CD4-positive, alpha-beta T cell (primary cell): ENCODE data around the gene PCDHA7. TPM values are rescaled to one million over a fixed set of nuclear protein-coding genes. Genes with fewer than 3 reads are reported as not detected.
"Not testable (repeated sequence)": the region's sequence is repeated elsewhere in the genome, so short reads cannot be mapped to it uniquely, and the experiment has no call there.

ENCODE experiments used
- ATAC-seq: fragments of 200-7000 bp; cut with Tn5 transposase; one replicate; pipeline ENCODE4 v1.10.0; 2022; ENCODE audit warnings: mild to moderate bottlenecking; ENCODE audit not compliant: poor library complexity
- CTCF ChIA-PET: fragments of 350-600 bp; sonication (Branson Sonifier 250); formaldehyde crosslinking; loops from one replicate; lab custom pipeline; 2021; ENCODE audit warnings: antibody characterized with exemption, inconsistent platforms; lab: Charles Lee
- POLR2A ChIA-PET: fragments of 350-600 bp; sonication (Branson Sonifier 250); formaldehyde crosslinking; loops from one replicate; lab custom pipeline; 2021; ENCODE audit warnings: antibody characterized with exemption, inconsistent platforms; lab: Charles Lee
- DNase-seq, 14 experiments: peaks; one replicate each; pipeline ENCODE4 v3.0.0-alpha.2; 2013 to 2020; ENCODE audit warnings: mixed read lengths in 2 of 14
- H3K27ac ChIP-seq, 2 donors: one replicate each; pipeline versions ENCODE4 v1.5.1 to v1.7.0; 2013; ENCODE audit warnings: low read length in 2 of 2, low read depth in 1 of 2, mild to moderate bottlenecking in 1 of 2
- H3K27me3 ChIP-seq, 2 experiments: 1 replicate in 1 of 2; 2 replicates in 1 of 2; pipeline versions ENCODE4 v1.6.1 to v1.7.0; 2013; ENCODE audit warnings: low read length in 2 of 2, control low read depth in 1 of 2, mild to moderate bottlenecking in 1 of 2, moderate library complexity in 1 of 2; ENCODE audit not compliant: insufficient read depth in 2 of 2, control insufficient read depth in 1 of 2
- H3K36me3 ChIP-seq: one replicate; pipeline ENCODE4 v1.6.1; 2013; ENCODE audit warnings: low read length, control low read depth; ENCODE audit not compliant: insufficient read depth
- H3K4me1 ChIP-seq: one replicate; pipeline ENCODE4 v1.6.1; 2013; ENCODE audit warnings: low read length, control low read depth; ENCODE audit not compliant: insufficient read depth
- H3K4me3 ChIP-seq: one replicate; pipeline ENCODE4 v1.5.1; 2013; ENCODE audit warnings: mild to moderate bottlenecking, low read length, moderate library complexity
- H3K9me3 ChIP-seq, 2 experiments: 1 replicate in 1 of 2; 2 replicates in 1 of 2; pipeline versions ENCODE4 v1.6.1 to v1.7.0; 2013; ENCODE audit warnings: low read length in 2 of 2, mild to moderate bottlenecking in 2 of 2, control low read depth in 1 of 2, moderate library complexity in 1 of 2; ENCODE audit not compliant: control insufficient read depth in 1 of 2, insufficient read depth in 1 of 2
- H3K27ac Mint-ChIP-seq: one replicate; pipeline ENCODE4 v1.8.0; 2020; ENCODE audit warnings: mixed read lengths
- H3K27me3 Mint-ChIP-seq: one replicate; pipeline ENCODE4 v1.8.0; 2021; ENCODE audit warnings: mixed read lengths
- H3K36me3 Mint-ChIP-seq: one replicate; pipeline ENCODE4 v1.8.0; 2021; ENCODE audit warnings: low read depth, mixed read lengths
- H3K4me1 Mint-ChIP-seq: one replicate; pipeline ENCODE4 v1.8.0; 2021; ENCODE audit warnings: low read depth, mixed read lengths
- H3K4me3 Mint-ChIP-seq: one replicate; pipeline ENCODE4 v1.8.0; 2020; ENCODE audit warnings: mild to moderate bottlenecking, mixed read lengths
- H3K9me3 Mint-ChIP-seq: one replicate; pipeline ENCODE4 v1.8.0; 2020; ENCODE audit warnings: mixed read lengths
- intact Hi-C, 2 experiments: fragments of 100-400 bp; cut with DNase I in 1 of 2; cut with micrococcal nuclease in 1 of 2; formaldehyde crosslinking; loops; one replicate each; pipeline versions ENCODE4 v1.15.1 to v1.9.0; 2023 to 2025; cut with DNase I, micrococcal nuclease
- total RNA-seq, 174 experiments: library from RNA in 2 of 174; stranded (reverse) in 2 of 174; gene quantifications; one replicate each; pipeline ENCODE4 v1.2.3 and lab custom pipeline; 2021 to 2026
- TF ChIP-seq, protein P1 (sequence below): fragments of 200-600 bp; IDR thresholded peaks from one replicate; pipeline ENCODE4 v1.8.0; 2022; ENCODE audit warnings: antibody characterized with exemption, mild to moderate bottlenecking

Gene PCDHA7
- total RNA-seq, 2 experiments from 2014 or later = not detected

DNA sequence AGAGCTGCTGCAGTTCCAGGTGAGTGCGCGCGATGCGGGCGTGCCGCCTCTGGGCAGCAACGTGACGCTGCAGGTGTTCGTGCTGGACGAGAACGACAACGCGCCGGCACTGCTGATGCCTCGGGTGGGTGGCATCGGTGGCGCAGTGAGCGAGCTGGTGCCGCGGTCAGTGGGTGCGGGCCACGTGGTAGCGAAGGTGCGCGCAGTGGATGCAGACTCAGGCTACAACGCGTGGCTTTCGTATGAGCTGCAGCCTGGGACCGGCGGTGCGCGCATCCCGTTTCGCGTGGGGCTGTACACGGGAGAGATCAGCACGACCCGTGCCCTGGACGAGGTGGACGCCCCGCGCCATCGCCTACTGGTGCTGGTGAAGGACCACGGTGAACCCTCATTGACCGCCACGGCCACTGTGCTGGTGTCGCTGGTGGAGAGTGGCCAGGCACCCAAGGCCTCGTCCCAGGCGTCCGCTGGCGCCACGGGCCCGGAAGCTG lies 31.2 kb upstream of the PCDHA7 start:
- peaks cover 28% of the 10 kb centered on the region for H3K36me3 Mint-ChIP-seq
- intact Hi-C loops = no loop called here
- peaks cover 25% of the 10 kb centered on the region for H3K9me3 Mint-ChIP-seq
- peaks cover 17 to 22% of the 10 kb centered on the region in 2 experiments for H3K27me3 ChIP-seq
- no peak overlapping the region for H3K27ac Mint-ChIP-seq
- no peaks in the 10 kb centered on the region for H3K4me1 ChIP-seq
- no peak overlapping the region for H3K4me3 Mint-ChIP-seq
- no peaks in the 10 kb centered on the region for H3K4me1 Mint-ChIP-seq
- TF ChIP-seq, protein P1, sequence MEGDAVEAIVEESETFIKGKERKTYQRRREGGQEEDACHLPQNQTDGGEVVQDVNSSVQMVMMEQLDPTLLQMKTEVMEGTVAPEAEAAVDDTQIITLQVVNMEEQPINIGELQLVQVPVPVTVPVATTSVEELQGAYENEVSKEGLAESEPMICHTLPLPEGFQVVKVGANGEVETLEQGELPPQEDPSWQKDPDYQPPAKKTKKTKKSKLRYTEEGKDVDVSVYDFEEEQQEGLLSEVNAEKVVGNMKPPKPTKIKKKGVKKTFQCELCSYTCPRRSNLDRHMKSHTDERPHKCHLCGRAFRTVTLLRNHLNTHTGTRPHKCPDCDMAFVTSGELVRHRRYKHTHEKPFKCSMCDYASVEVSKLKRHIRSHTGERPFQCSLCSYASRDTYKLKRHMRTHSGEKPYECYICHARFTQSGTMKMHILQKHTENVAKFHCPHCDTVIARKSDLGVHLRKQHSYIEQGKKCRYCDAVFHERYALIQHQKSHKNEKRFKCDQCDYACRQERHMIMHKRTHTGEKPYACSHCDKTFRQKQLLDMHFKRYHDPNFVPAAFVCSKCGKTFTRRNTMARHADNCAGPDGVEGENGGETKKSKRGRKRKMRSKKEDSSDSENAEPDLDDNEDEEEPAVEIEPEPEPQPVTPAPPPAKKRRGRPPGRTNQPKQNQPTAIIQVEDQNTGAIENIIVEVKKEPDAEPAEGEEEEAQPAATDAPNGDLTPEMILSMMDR = no peak
- peaks cover 30 to 31% of the 10 kb centered on the region in 2 experiments for H3K9me3 ChIP-seq
- no peaks in the 10 kb centered on the region for H3K36me3 ChIP-seq
- POLR2A ChIA-PET = no interaction called here
- ATAC-seq (no peak), DNase-seq (no peak)
- no peak overlapping the region for H3K4me3 ChIP-seq
- H3K27me3 Mint-ChIP-seq = peaks cover 56% of the 10 kb centered on the region
- CTCF ChIA-PET = no interaction called here
- no peak overlapping the region for H3K27ac ChIP-seq

DNA sequence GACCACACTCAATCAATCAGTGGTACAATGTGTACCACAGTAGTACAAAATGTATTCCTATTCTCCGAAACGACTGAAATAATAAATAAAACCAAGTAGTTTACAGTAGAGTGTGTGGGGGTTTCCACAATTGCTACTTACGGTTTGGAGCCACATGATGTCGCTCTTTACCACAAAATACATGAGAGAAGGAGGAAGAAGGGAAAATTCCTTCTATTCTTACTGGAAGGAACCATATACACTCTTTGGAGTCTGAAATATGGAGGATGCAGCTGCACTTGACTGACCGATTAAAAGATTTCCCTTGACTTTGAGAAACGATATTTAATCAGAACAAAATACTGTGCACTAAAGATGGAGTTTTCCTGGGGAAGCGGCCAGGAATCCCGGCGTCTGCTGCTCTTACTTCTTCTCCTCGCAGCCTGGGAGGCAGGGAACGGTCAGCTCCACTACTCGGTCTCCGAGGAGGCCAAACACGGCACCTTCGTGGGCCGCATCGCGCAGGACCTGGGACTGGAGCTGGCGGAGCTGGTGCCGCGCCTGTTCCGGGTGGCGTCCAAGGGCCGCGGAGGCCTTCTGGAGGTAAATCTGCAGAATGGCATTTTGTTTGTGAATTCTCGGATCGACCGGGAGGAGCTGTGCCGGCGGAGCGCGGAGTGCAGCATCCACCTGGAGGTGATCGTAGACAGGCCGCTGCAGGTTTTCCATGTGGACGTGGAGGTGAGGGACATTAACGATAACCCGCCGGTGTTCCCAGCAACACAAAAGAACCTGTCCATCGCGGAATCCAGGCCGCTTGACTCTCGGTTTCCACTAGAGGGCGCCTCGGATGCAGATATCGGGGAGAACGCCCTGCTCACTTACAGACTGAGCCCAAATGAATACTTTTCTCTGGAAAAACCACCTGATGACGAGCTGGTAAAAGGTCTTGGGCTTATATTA lies 27.0 kb upstream of the PCDHA7 start, which contains the start of gene PCDHA4:
TSS of gene PCDHA4 (plus strand) at position 235 of the 942 bp plus-strand sequence.
- DNase-seq (peak in 1 of 14 experiments; percentile 10), ATAC-seq (no peak)
- H3K27ac Mint-ChIP-seq = no peak within 1 kb of the TSS
- no peaks in the 10 kb centered on the region for H3K4me1 Mint-ChIP-seq
- CTCF ChIA-PET = no interaction called here
- H3K36me3 Mint-ChIP-seq = peaks cover 16% of the 10 kb centered on the region
- H3K9me3 Mint-ChIP-seq = peaks cover 19% of the 10 kb centered on the region
- Histone ChIP-seq H3K4me3 (no peak within 1 kb of the TSS), H3K27ac (no peak within 1 kb of the TSS), H3K27me3 (peaks cover 10 to 22% of the 10 kb centered on the region in 2 experiments), H3K36me3 (no peaks in the 10 kb centered on the region), H3K4me1 (no peaks in the 10 kb centered on the region), H3K9me3 (peaks cover 16 to 37% of the 10 kb centered on the region in 2 experiments)
- H3K4me3 Mint-ChIP-seq = no peak within 1 kb of the TSS
- H3K27me3 Mint-ChIP-seq = peaks cover 47% of the 10 kb centered on the region
- TF ChIP-seq, protein P1 = no peak
- POLR2A ChIA-PET = no interaction called here
- intact Hi-C loops = no loop called here

DNA sequence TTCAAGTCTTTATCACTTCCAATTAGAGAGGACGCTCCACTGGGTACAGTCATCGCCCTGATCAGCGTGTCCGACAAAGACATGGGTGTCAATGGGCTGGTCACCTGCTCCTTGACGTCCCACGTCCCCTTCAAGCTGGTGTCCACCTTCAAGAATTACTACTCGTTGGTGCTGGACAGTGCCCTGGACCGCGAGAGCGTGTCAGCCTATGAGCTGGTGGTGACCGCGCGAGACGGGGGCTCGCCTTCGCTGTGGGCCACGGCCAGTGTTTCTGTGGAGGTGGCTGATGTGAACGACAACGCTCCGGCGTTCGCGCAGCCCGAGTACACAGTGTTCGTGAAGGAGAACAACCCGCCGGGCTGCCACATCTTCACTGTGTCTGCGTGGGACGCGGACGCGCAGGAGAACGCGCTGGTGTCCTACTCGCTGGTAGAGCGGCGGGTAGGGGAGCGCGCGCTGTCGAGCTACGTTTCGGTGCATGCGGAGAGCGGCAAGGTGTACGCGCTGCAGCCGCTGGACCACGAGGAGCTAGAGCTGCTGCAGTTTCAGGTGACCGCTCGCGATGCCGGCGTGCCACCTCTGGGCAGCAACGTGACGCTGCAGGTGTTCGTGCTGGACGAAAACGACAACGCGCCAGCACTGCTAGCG lies 25.7 kb upstream of the PCDHA7 start:
- H3K4me3 ChIP-seq, H3K4me3 Mint-ChIP-seq, intact Hi-C loops, CTCF ChIA-PET, H3K4me1 Mint-ChIP-seq, DNase-seq, POLR2A ChIA-PET, H3K4me1 ChIP-seq, H3K27ac Mint-ChIP-seq, H3K36me3 ChIP-seq, ATAC-seq, H3K27ac ChIP-seq: not testable (repeated sequence)
- H3K36me3 Mint-ChIP-seq = peaks cover 16% of the 10 kb centered on the region
- H3K27me3 Mint-ChIP-seq = peaks cover 55% of the 10 kb centered on the region
- peaks cover 25% of the 10 kb centered on the region for H3K9me3 Mint-ChIP-seq
- H3K9me3 ChIP-seq = peaks cover 10 to 24% of the 10 kb centered on the region in 2 experiments
- peaks cover 7 to 22% of the 10 kb centered on the region in 2 experiments for H3K27me3 ChIP-seq
